Measurements from ENCODE around the gene NDRG3.

NDRG3 gene

GRCh38 chr20:36784116-36784515, 38.2 kb upstream of the NDRG3 start:
- H3K27me3 ChIP-seq (replicated peaks; ENCODE audit: insufficient read depth, low read length) = no peaks in the 10 kb centered on the region

GRCh38 chr20:36779656-36780025, 33.8 kb upstream of the NDRG3 start:
- Histone ChIP-seq H3K79me2 (ENCODE audit: low read length) (no peaks in the 10 kb centered on the region), H3K4me1 (ENCODE audit: low read length) (no peaks in the 10 kb centered on the region), H3K36me3 (replicated peaks; ENCODE audit: insufficient read depth, low read length) (no peaks in the 10 kb centered on the region), H3F3A (ENCODE audit: insufficient read depth, low read length) (0 out of 2 replicates have a peak, but pooled peaks cover 6% of the 10 kb centered on the region), H3K27ac (ENCODE audit: low read length) (no peak overlapping the region), H3K9me2 (replicated peaks; ENCODE audit: insufficient read depth, low read length) (no peaks in the 10 kb centered on the region), H4K20me1 (ENCODE audit: insufficient read depth, low read length) (no peaks in the 10 kb centered on the region), H2AFZ (ENCODE audit: low read length) (no peak overlapping the region), H3K27me3 (replicated peaks; ENCODE audit: insufficient read depth, low read length) (no peaks in the 10 kb centered on the region), H3K4me2 (ENCODE audit: low read depth, low read length) (no peak overlapping the region), H3K4me3 (ENCODE audit: low read length) (no peak overlapping the region), H3K9me3 (replicated peaks; ENCODE audit: insufficient read depth, low read length) (no peaks in the 10 kb centered on the region), H3K9ac (ENCODE audit: low read length) (no peak overlapping the region)
- no peak for DNase-seq
- TF ChIP-seq EZH2 (optimal IDR thresholded peaks at IDR 0.05; ENCODE audit: low read depth, low read length) (no peak), EZH2phosphoT487 (IDR thresholded peaks at IDR 0.05; ENCODE audit: low read length) (no peak), CTCF (IDR thresholded peaks at IDR 0.05; ENCODE audit: low read length) (no peak)

More at GRCh38 chr20:36784116-36784515, 38.2 kb upstream of the NDRG3 start:
- H3K4me1 ChIP-seq (ENCODE audit: low read length) = no peaks in the 10 kb centered on the region
- H3F3A ChIP-seq (ENCODE audit: insufficient read depth, low read length) = no peaks in the 10 kb centered on the region
- no peak overlapping the region for H3K27ac ChIP-seq (ENCODE audit: low read length)
- H3K4me3 ChIP-seq (ENCODE audit: low read length) = no peak overlapping the region
- H3K9ac ChIP-seq (ENCODE audit: low read length) = no peak overlapping the region
- no peaks in the 10 kb centered on the region for H3K79me2 ChIP-seq (ENCODE audit: low read length)
- no peak overlapping the region for H3K4me2 ChIP-seq (ENCODE audit: low read depth, low read length)
- DNase-seq = no peak
- H2AFZ ChIP-seq (ENCODE audit: low read length) = no peak overlapping the region
- no peaks in the 10 kb centered on the region for H3K36me3 ChIP-seq (replicated peaks; ENCODE audit: insufficient read depth, low read length)
- no peaks in the 10 kb centered on the region for H3K9me3 ChIP-seq (replicated peaks; ENCODE audit: insufficient read depth, low read length)
- no peaks in the 10 kb centered on the region for H3K9me2 ChIP-seq (replicated peaks; ENCODE audit: insufficient read depth, low read length)
- no peak for TF ChIP-seq EZH2phosphoT487 (IDR thresholded peaks at IDR 0.05; ENCODE audit: low read length)
- H4K20me1 ChIP-seq (ENCODE audit: insufficient read depth, low read length) = no peaks in the 10 kb centered on the region

- Histone ChIP-seq H3K27me3 (replicated peaks; ENCODE audit: insufficient read depth, low read length) (no peaks in the 10 kb centered on the region), H3K4me3 (ENCODE audit: low read length) (no peak overlapping the region), H3K4me1 (ENCODE audit: low read length) (no peaks in the 10 kb centered on the region), H2AFZ (ENCODE audit: low read length) (no peak overlapping the region), H3K9me3 (replicated peaks; ENCODE audit: insufficient read depth, low read length) (no peaks in the 10 kb centered on the region), H3K9ac (ENCODE audit: low read length) (no peak overlapping the region), H3K9me2 (replicated peaks; ENCODE audit: insufficient read depth, low read length) (no peaks in the 10 kb centered on the region), H4K20me1 (ENCODE audit: insufficient read depth, low read length) (no peaks in the 10 kb centered on the region), H3K79me2 (ENCODE audit: low read length) (no peaks in the 10 kb centered on the region), H3K4me2 (ENCODE audit: low read depth, low read length) (no peak overlapping the region), H3K27ac (ENCODE audit: low read length) (no peak overlapping the region), H3F3A (ENCODE audit: insufficient read depth, low read length) (0 out of 2 replicates have a peak, but pooled peaks cover 6% of the 10 kb centered on the region), H3K36me3 (replicated peaks; ENCODE audit: insufficient read depth, low read length) (no peaks in the 10 kb centered on the region)
- no peak for DNase-seq
- TF ChIP-seq CTCF (IDR thresholded peaks at IDR 0.05; ENCODE audit: low read length) = no peak
- TF ChIP-seq EZH2 (optimal IDR thresholded peaks at IDR 0.05; ENCODE audit: low read depth, low read length) = no peak
- TF ChIP-seq EZH2phosphoT487 (IDR thresholded peaks at IDR 0.05; ENCODE audit: low read length) = no peak
Measured at GRCh38 chr20:36778831-36779655, 33.2 kb upstream of the NDRG3 start.

- TF ChIP-seq EZH2phosphoT487 (IDR thresholded peaks at IDR 0.05; ENCODE audit: low read length) (no peak), CTCF (IDR thresholded peaks at IDR 0.05; ENCODE audit: low read length) (no peak), EZH2 (optimal IDR thresholded peaks at IDR 0.05; ENCODE audit: low read depth, low read length) (no peak)
- H3K9ac ChIP-seq (ENCODE audit: low read length) = no peak overlapping the region
Measured at GRCh38 chr20:36777576-36777975, 31.7 kb upstream of the NDRG3 start.

More at GRCh38 chr20:36777576-36777975, 31.7 kb upstream of the NDRG3 start:
- Histone ChIP-seq H2AFZ (ENCODE audit: low read length) (no peak overlapping the region), H3K9me2 (replicated peaks; ENCODE audit: insufficient read depth, low read length) (no peaks in the 10 kb centered on the region), H3K79me2 (ENCODE audit: low read length) (peaks cover 7% of the 10 kb centered on the region), H3K27ac (ENCODE audit: low read length) (no peak overlapping the region), H3K36me3 (replicated peaks; ENCODE audit: insufficient read depth, low read length) (no peaks in the 10 kb centered on the region), H3K27me3 (replicated peaks; ENCODE audit: insufficient read depth, low read length) (no peaks in the 10 kb centered on the region), H3K4me1 (ENCODE audit: low read length) (peaks cover 4% of the 10 kb centered on the region), H3K9me3 (replicated peaks; ENCODE audit: insufficient read depth, low read length) (no peaks in the 10 kb centered on the region), H3K4me2 (ENCODE audit: low read depth, low read length) (no peak overlapping the region), H3K4me3 (ENCODE audit: low read length) (no peak overlapping the region), H3F3A (ENCODE audit: insufficient read depth, low read length) (0 out of 2 replicates have a peak, but pooled peaks cover 6% of the 10 kb centered on the region), H4K20me1 (ENCODE audit: insufficient read depth, low read length) (no peaks in the 10 kb centered on the region)
- DNase-seq = no peak
